Measurements from ENCODE around the gene DLGAP4.

The DLGAP4 gene

DNA sequence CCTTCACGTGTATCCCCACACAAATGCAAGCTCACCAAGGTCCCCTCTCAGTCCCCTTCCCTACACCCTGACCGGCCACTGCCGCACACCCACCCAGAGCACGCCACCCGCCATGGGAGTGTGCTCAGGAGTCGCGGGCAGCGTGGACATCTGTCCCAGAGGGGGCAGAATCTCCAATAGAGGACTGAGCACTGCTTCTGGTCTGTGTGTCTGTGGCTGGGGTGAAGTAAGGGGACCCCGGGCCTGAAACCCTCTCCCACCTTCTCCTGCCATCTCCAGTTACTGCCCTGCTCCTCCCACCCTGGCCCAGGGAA, 243.4 kb downstream of the DLGAP4 start:
- Histone ChIP-seq H3K36me3 (ENCODE audit: control insufficient read depth, low read length) (no peaks in the 10 kb centered on the region), H3K9me3 (ENCODE audit: control insufficient read depth, insufficient read depth, low read length) (no peaks in the 10 kb centered on the region), H3K27me3 (ENCODE audit: control insufficient read depth, low read length) (no peaks in the 10 kb centered on the region), H4K20me1 (ENCODE audit: control insufficient read depth, insufficient read depth, low read depth, low read length) (no peaks in the 10 kb centered on the region), H3K4me2 (ENCODE audit: low read length) (no peak overlapping the region), H3K4me1 (ENCODE audit: control insufficient read depth, low read length) (peaks cover 8% of the 10 kb centered on the region), H3K79me2 (ENCODE audit: control insufficient read depth, low read length) (no peaks in the 10 kb centered on the region), H3F3A (ENCODE audit: control insufficient read depth, insufficient read depth) (no peaks in the 10 kb centered on the region), H3K9me2 (replicated peaks; ENCODE audit: control insufficient read depth, low read length) (no peaks in the 10 kb centered on the region), H3K27ac (ENCODE audit: low read depth, low read length) (no peak overlapping the region), H3K4me3 (ENCODE audit: low read length) (no peak overlapping the region)
- TF ChIP-seq EZH2phosphoT487 (IDR thresholded peaks at IDR 0.05; ENCODE audit: borderline replicate concordance, low read length), result no peak
- TF ChIP-seq, protein P1, sequence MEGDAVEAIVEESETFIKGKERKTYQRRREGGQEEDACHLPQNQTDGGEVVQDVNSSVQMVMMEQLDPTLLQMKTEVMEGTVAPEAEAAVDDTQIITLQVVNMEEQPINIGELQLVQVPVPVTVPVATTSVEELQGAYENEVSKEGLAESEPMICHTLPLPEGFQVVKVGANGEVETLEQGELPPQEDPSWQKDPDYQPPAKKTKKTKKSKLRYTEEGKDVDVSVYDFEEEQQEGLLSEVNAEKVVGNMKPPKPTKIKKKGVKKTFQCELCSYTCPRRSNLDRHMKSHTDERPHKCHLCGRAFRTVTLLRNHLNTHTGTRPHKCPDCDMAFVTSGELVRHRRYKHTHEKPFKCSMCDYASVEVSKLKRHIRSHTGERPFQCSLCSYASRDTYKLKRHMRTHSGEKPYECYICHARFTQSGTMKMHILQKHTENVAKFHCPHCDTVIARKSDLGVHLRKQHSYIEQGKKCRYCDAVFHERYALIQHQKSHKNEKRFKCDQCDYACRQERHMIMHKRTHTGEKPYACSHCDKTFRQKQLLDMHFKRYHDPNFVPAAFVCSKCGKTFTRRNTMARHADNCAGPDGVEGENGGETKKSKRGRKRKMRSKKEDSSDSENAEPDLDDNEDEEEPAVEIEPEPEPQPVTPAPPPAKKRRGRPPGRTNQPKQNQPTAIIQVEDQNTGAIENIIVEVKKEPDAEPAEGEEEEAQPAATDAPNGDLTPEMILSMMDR (IDR thresholded peaks at IDR 0.05; ENCODE audit: low read depth, low read length, poor library complexity, severe bottlenecking), result no peak

DNA sequence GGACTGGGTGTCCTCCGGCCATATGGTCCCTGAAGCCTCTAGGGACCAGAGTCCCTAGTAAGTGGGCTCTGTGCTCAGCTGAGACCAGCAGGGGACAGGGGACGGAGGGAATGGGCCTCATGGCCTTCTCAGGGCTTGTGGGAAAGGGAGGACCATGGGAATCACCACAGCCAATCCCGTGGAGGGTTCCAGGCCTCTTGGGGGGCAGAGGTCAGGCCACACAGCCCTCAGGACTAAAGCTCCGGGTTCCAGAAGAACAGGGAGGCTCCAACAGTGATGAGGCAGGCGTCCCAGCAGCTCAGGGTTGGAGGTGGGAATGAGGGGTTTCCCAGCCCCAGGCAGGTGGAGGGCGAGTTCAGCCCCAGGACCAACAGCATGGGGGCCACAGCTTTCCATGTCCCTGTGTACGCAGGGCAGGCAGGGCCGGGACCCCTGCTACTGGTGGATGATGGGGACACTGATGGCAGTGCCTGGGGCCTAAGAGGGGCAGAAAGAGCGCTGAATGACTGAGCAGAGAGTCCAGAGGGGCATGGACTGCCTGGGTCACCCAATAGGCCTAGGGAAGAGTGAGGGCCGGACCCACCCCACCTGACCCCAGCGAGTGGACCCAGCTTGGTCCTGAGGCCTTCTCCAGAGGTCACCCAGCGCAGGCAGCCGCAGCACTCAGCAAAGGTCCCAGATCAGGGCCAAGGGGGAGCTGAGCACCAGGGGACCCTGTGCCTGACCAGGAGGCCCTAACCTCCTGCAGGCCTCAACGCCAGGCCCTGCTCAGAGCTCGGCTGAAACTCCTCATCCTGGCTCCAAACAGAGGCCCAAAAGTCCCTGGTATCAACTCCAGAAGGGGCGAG, 244.0 kb downstream of the DLGAP4 start:
- Histone ChIP-seq H3K9me2 (replicated peaks; ENCODE audit: control insufficient read depth, low read length) (no peaks in the 10 kb centered on the region), H3K36me3 (ENCODE audit: control insufficient read depth, low read length) (no peaks in the 10 kb centered on the region), H3K4me2 (ENCODE audit: low read length) (no peak overlapping the region), H3K4me1 (ENCODE audit: control insufficient read depth, low read length) (peaks cover 8% of the 10 kb centered on the region), H3F3A (ENCODE audit: control insufficient read depth, insufficient read depth) (no peaks in the 10 kb centered on the region), H3K4me3 (ENCODE audit: low read length) (no peak overlapping the region), H3K27me3 (ENCODE audit: control insufficient read depth, low read length) (no peaks in the 10 kb centered on the region), H3K9me3 (ENCODE audit: control insufficient read depth, insufficient read depth, low read length) (no peaks in the 10 kb centered on the region), H3K27ac (ENCODE audit: low read depth, low read length) (no peak overlapping the region), H4K20me1 (ENCODE audit: control insufficient read depth, insufficient read depth, low read depth, low read length) (no peaks in the 10 kb centered on the region), H3K79me2 (ENCODE audit: control insufficient read depth, low read length) (no peaks in the 10 kb centered on the region)
- TF ChIP-seq, protein P1 (IDR thresholded peaks at IDR 0.05; ENCODE audit: low read depth, low read length, poor library complexity, severe bottlenecking), result no peak
- TF ChIP-seq EZH2phosphoT487 (IDR thresholded peaks at IDR 0.05; ENCODE audit: borderline replicate concordance, low read length), result no peak

DNA sequence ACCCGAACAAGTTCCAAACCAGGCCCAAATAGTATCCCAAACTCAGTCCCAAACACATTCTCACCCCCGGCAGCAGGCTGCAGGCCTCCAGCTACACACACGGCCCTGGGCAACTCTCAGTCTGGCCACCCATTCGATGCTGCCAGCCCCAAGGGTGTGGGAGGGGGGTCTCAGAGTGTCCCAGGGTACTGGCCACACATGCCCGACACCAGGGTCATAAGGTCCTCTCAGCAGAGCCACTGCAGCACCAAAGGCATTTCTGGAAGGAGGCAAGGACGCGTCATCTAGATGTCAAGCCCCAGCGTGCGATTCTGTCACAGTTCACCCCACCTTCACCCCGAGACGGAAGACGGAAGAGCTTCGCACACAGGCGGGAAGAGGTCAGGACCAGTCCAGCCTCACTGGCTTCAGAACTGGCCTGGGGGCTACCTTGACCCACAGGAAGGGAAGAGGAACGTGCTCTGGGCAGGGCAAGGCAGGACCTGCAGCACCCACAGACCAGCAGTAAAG, 244.7 kb downstream of the DLGAP4 start:
- Histone ChIP-seq H4K20me1 (ENCODE audit: control insufficient read depth, insufficient read depth, low read depth, low read length) (no peaks in the 10 kb centered on the region), H3F3A (ENCODE audit: control insufficient read depth, insufficient read depth) (no peaks in the 10 kb centered on the region), H3K27me3 (ENCODE audit: control insufficient read depth, low read length) (no peaks in the 10 kb centered on the region), H3K36me3 (ENCODE audit: control insufficient read depth, low read length) (no peaks in the 10 kb centered on the region), H3K79me2 (ENCODE audit: control insufficient read depth, low read length) (no peaks in the 10 kb centered on the region), H3K9me3 (ENCODE audit: control insufficient read depth, insufficient read depth, low read length) (no peaks in the 10 kb centered on the region), H3K27ac (ENCODE audit: low read depth, low read length) (no peak overlapping the region), H3K9me2 (replicated peaks; ENCODE audit: control insufficient read depth, low read length) (no peaks in the 10 kb centered on the region), H3K4me1 (ENCODE audit: control insufficient read depth, low read length) (peaks cover 9% of the 10 kb centered on the region), H3K4me2 (ENCODE audit: low read length) (no peak overlapping the region), H3K4me3 (ENCODE audit: low read length) (no peak overlapping the region)
- TF ChIP-seq EZH2phosphoT487 (IDR thresholded peaks at IDR 0.05; ENCODE audit: borderline replicate concordance, low read length), result no peak
- TF ChIP-seq, protein P1 (IDR thresholded peaks at IDR 0.05; ENCODE audit: low read depth, low read length, poor library complexity, severe bottlenecking), result no peak

Data from DOHH2 (cell line).